Measurements from ENCODE around the gene ITSN1.
"Not testable (repeated sequence)": the region's sequence is repeated elsewhere in the genome, so short reads cannot be mapped to it uniquely, and the experiment has no call there.

ITSN1 gene

GRCh38 chr21:33651965-33652680, 9.8 kb downstream of the ITSN1 start:
- DNase-seq, result no peak
- no peak for ATAC-seq

GRCh38 chr21:33654412-33654811, 12.1 kb downstream of the ITSN1 start:
- no peak for DNase-seq
- ATAC-seq, result no peak

- no peak for DNase-seq
- ATAC-seq, result no peak
Measured at GRCh38 chr21:33655588-33656221, 13.4 kb downstream of the ITSN1 start.

GRCh38 chr21:33657124-33657820, 15.0 kb downstream of the ITSN1 start:
- DNase-seq (no peak), ATAC-seq (no peak)

GRCh38 chr21:33658919-33659567, 16.7 kb downstream of the ITSN1 start:
- DNase-seq (no peak), ATAC-seq (no peak)

- DNase-seq (no peak), ATAC-seq (no peak)
Measured at GRCh38 chr21:33659568-33659949, 17.3 kb downstream of the ITSN1 start.

GRCh38 chr21:33660406-33660805, 18.1 kb downstream of the ITSN1 start:
- ATAC-seq, result no peak
- no peak for DNase-seq

- ATAC-seq (no peak), DNase-seq (no peak)
Measured at GRCh38 chr21:33661146-33661545, 18.8 kb downstream of the ITSN1 start.

GRCh38 chr21:33662046-33662445, 19.7 kb downstream of the ITSN1 start:
- no peak for DNase-seq
- ATAC-seq, result no peak

- no peak for ATAC-seq
- no peak for DNase-seq
Measured at GRCh38 chr21:33663241-33663640, 20.9 kb downstream of the ITSN1 start.

GRCh38 chr21:33664135-33664534, 21.8 kb downstream of the ITSN1 start:
- DNase-seq (no peak), ATAC-seq (no peak)

GRCh38 chr21:33666153-33666552, 23.9 kb downstream of the ITSN1 start:
- DNase-seq (no peak), ATAC-seq (no peak)

GRCh38 chr21:33667636-33668035, 25.3 kb downstream of the ITSN1 start:
- DNase-seq (no peak), ATAC-seq (no peak)

GRCh38 chr21:33668180-33668579, 25.9 kb downstream of the ITSN1 start:
- DNase-seq, result no peak
- ATAC-seq, result no peak

GRCh38 chr21:33668620-33669019, 26.3 kb downstream of the ITSN1 start:
- no peak for DNase-seq
- no peak for ATAC-seq

GRCh38 chr21:33670076-33670978, 28.0 kb downstream of the ITSN1 start:
- ATAC-seq, result no peak
- DNase-seq, result no peak

GRCh38 chr21:33673473-33673872, 31.2 kb downstream of the ITSN1 start:
- DNase-seq (no peak), ATAC-seq (no peak)

- no peak for DNase-seq
- no peak for ATAC-seq
Measured at GRCh38 chr21:33674226-33674625, 31.9 kb downstream of the ITSN1 start.

GRCh38 chr21:33676666-33677065, 34.4 kb downstream of the ITSN1 start:
- ATAC-seq, DNase-seq: not testable (repeated sequence)

GRCh38 chr21:33677450-33677849, 35.1 kb downstream of the ITSN1 start:
- ATAC-seq (no peak), DNase-seq (no peak)

- ATAC-seq (no peak), DNase-seq (no peak)
Measured at GRCh38 chr21:33680870-33681269, 38.6 kb downstream of the ITSN1 start.
